GM21786 (cell line): ENCODE measurements around the gene CBR4.

ENCODE experiments used
- ATAC-seq: cut with Tn5 transposase; IDR thresholded peaks from one replicate; pipeline ENCODE4 v1.9.1; 2021; ENCODE audit not compliant: unreplicated experiment

CBR4 gene

GRCh38 chr4:169010125-169011023 lies at the start of gene CBR4:
Gene CBR4 (minus strand): TSS chr4:169010255. CDS start chr4:169010089, 166 bp downstream.
- peak; percentile 97 for ATAC-seq

GRCh38 chr4:169059306-169060211 lies 49.5 kb upstream of the CBR4 start:
- no peak for ATAC-seq

GRCh38 chr4:169058312-169058711 lies 48.3 kb upstream of the CBR4 start:
- no peak for ATAC-seq

GRCh38 chr4:169054879-169055278 lies 44.8 kb upstream of the CBR4 start:
- peak; percentile 71 for ATAC-seq

- ATAC-seq: no peak
These were observed 42.5 kb upstream of the CBR4 start for GRCh38 chr4:169052594-169052945.

- no peak for ATAC-seq
These were observed 41.9 kb upstream of the CBR4 start for GRCh38 chr4:169051761-169052593.

GRCh38 chr4:169050881-169051760 lies 41.1 kb upstream of the CBR4 start:
- no peak for ATAC-seq

- ATAC-seq: no peak
These were observed 40.2 kb upstream of the CBR4 start for GRCh38 chr4:169050284-169050683.

- ATAC-seq: no peak
These were observed 38.9 kb upstream of the CBR4 start for GRCh38 chr4:169048868-169049414.

- ATAC-seq: no peak
These were observed 37.9 kb upstream of the CBR4 start for GRCh38 chr4:169047956-169048355.

GRCh38 chr4:169045862-169046584 lies 36.0 kb upstream of the CBR4 start:
- no peak for ATAC-seq

- ATAC-seq: no peak
These were observed 34.8 kb upstream of the CBR4 start for GRCh38 chr4:169044714-169045447.

GRCh38 chr4:169042608-169043007 lies 32.6 kb upstream of the CBR4 start:
- no peak for ATAC-seq

GRCh38 chr4:169040559-169041261 lies 30.7 kb upstream of the CBR4 start:
- no peak for ATAC-seq

GRCh38 chr4:169039251-169039954 lies 29.3 kb upstream of the CBR4 start:
- no peak for ATAC-seq

- ATAC-seq: no peak
These were observed 27.5 kb upstream of the CBR4 start for GRCh38 chr4:169037506-169037905.
